HG02973 (cell line): ENCODE measurements around the gene PRELID3B.
A peak's percentile ranks its signal among the peaks of the same experiment; 100 is the strongest.

ENCODE experiments used
- ATAC-seq: cut with Tn5 transposase; IDR thresholded peaks from one replicate; pipeline ENCODE4 v1.9.1; 2021; ENCODE audit warnings: moderate library complexity; ENCODE audit not compliant: unreplicated experiment

PRELID3B gene

GRCh38 chr20:59010995-59011873, 31.4 kb downstream of the PRELID3B start:
- ATAC-seq = no peak

- ATAC-seq = no peak
Measured at GRCh38 chr20:59010321-59010994, 32.1 kb downstream of the PRELID3B start.

- ATAC-seq = no peak
Measured at GRCh38 chr20:59008715-59009336, 33.8 kb downstream of the PRELID3B start.

GRCh38 chr20:59007665-59008511, 34.7 kb downstream of the PRELID3B start:
- peak; percentile 27 for ATAC-seq

GRCh38 chr20:59006864-59007664, 35.5 kb downstream of the PRELID3B start, which contains the start of gene CTSZ:
Gene CTSZ (minus strand): TSS chr20:59007254. CDS start chr20:59007128, 126 bp downstream.
- no peak for ATAC-seq

- ATAC-seq = no peak
Measured at GRCh38 chr20:59006167-59006863, 36.3 kb downstream of the PRELID3B start.

GRCh38 chr20:59005523-59006166, 36.9 kb downstream of the PRELID3B start:
- no peak for ATAC-seq

GRCh38 chr20:59004763-59005522, 37.6 kb downstream of the PRELID3B start:
- peak; percentile 42 for ATAC-seq

GRCh38 chr20:59004493-59004762, 38.2 kb downstream of the PRELID3B start:
- ATAC-seq = no peak

- no peak for ATAC-seq
Measured at GRCh38 chr20:59003836-59004492, 38.6 kb downstream of the PRELID3B start.

GRCh38 chr20:59002874-59003399, 39.6 kb downstream of the PRELID3B start:
- ATAC-seq = no peak

- no peak for ATAC-seq
Measured at GRCh38 chr20:59002388-59002787, 40.2 kb downstream of the PRELID3B start.

GRCh38 chr20:59001449-59002171, 41.0 kb downstream of the PRELID3B start:
- ATAC-seq = no peak

GRCh38 chr20:59001068-59001448, 41.5 kb downstream of the PRELID3B start:
- ATAC-seq = no peak

- ATAC-seq = no peak
Measured at GRCh38 chr20:59000326-59000725, 42.3 kb downstream of the PRELID3B start.

GRCh38 chr20:58998656-58999055, 43.9 kb downstream of the PRELID3B start:
- ATAC-seq = no peak
